ENCODE data around the gene CCDC85B.
A peak's percentile ranks its signal among the peaks of the same experiment; 100 is the strongest.

The CCDC85B gene

GRCh38 chr11:65880027-65880426 is 10.4 kb upstream of the CCDC85B start:
- no peak for TF ChIP-seq CTCF (IDR thresholded peaks at IDR 0.05; ENCODE audit: low read depth, low read length, missing control alignments)
- DNase-seq (ENCODE audit: low read depth): no peak
- H3K4me3 ChIP-seq (ENCODE audit: low read depth, low read length): no peak overlapping the region

- TF ChIP-seq CTCF (IDR thresholded peaks at IDR 0.05; ENCODE audit: low read depth, low read length, missing control alignments): no peak
- no peak for DNase-seq (ENCODE audit: low read depth)
- no peak overlapping the region for H3K4me3 ChIP-seq (ENCODE audit: low read depth, low read length)
Measured at GRCh38 chr11:65880844-65881421, 9.5 kb upstream of the CCDC85B start.

- no peak overlapping the region for H3K4me3 ChIP-seq (ENCODE audit: low read depth, low read length)
- DNase-seq (ENCODE audit: low read depth): no peak
- TF ChIP-seq CTCF (IDR thresholded peaks at IDR 0.05; ENCODE audit: low read depth, low read length, missing control alignments): no peak
Measured at GRCh38 chr11:65882120-65883057, 8.1 kb upstream of the CCDC85B start.

- no peak for TF ChIP-seq CTCF (IDR thresholded peaks at IDR 0.05; ENCODE audit: low read depth, low read length, missing control alignments)
- no peak overlapping the region for H3K4me3 ChIP-seq (ENCODE audit: low read depth, low read length)
Measured at GRCh38 chr11:65883058-65883761, 7.3 kb upstream of the CCDC85B start.

GRCh38 chr11:65883786-65884715 is 6.4 kb upstream of the CCDC85B start:
- no peak overlapping the region for H3K4me3 ChIP-seq (ENCODE audit: low read depth, low read length)
- TF ChIP-seq CTCF (IDR thresholded peaks at IDR 0.05; ENCODE audit: low read depth, low read length, missing control alignments): no peak
- no peak for DNase-seq (ENCODE audit: low read depth)

More at GRCh38 chr11:65883058-65883761, 7.3 kb upstream of the CCDC85B start:
- no peak for DNase-seq (ENCODE audit: low read depth)

GRCh38 chr11:65884716-65885092 is 5.8 kb upstream of the CCDC85B start:
- DNase-seq (ENCODE audit: low read depth): no peak
- no peak overlapping the region for H3K4me3 ChIP-seq (ENCODE audit: low read depth, low read length)

More at GRCh38 chr11:65884716-65885092, 5.8 kb upstream of the CCDC85B start:
- peak; percentile 100 for TF ChIP-seq CTCF (IDR thresholded peaks at IDR 0.05; ENCODE audit: low read depth, low read length, missing control alignments)
